Activated B cell treated with CpG ODN at 0.5 μM for 24 hours (primary cell): Measurements from ENCODE around the gene ASTN2. TPM values are rescaled to one million over a fixed set of nuclear protein-coding genes. Genes with fewer than 3 reads are reported as not detected.
"Not testable (repeated sequence)": the region's sequence is repeated elsewhere in the genome, so short reads cannot be mapped to it uniquely, and the experiment has no call there.

Source experiments
- ATAC-seq: fragments of 200-7000 bp; cut with Tn5 transposase; one replicate; pipeline ENCODE4 v1.10.0; 2021; ENCODE audit warnings: low read depth, mild to moderate bottlenecking, moderate library complexity
- CTCF ChIA-PET: fragments of 350-600 bp; sonication (Branson Sonifier 250); formaldehyde crosslinking; loops from one replicate; lab custom pipeline; 2021; ENCODE audit warnings: antibody characterized with exemption; lab: Charles Lee
- POLR2A ChIA-PET: fragments of 350-600 bp; sonication (Branson Sonifier 250); formaldehyde crosslinking; loops from one replicate; lab custom pipeline; 2021; ENCODE audit warnings: antibody characterized with exemption; lab: Charles Lee
- DNase-seq: peaks from one replicate; pipeline ENCODE4 v3.0.0; 2022
- H3K27ac Mint-ChIP-seq: one replicate; pipeline ENCODE4 v1.8.0; 2020; ENCODE audit warnings: mixed read lengths
- H3K27me3 Mint-ChIP-seq: one replicate; pipeline ENCODE4 v1.8.0; 2021; ENCODE audit warnings: mixed read lengths
- H3K36me3 Mint-ChIP-seq: one replicate; pipeline ENCODE4 v1.8.0; 2021; ENCODE audit warnings: low read depth, mixed read lengths
- H3K4me1 Mint-ChIP-seq: one replicate; pipeline ENCODE4 v1.8.0; 2021; ENCODE audit warnings: mixed read lengths
- H3K4me3 Mint-ChIP-seq: one replicate; pipeline ENCODE4 v1.8.0; 2020; ENCODE audit warnings: mild to moderate bottlenecking, mixed read lengths
- H3K9me3 Mint-ChIP-seq: one replicate; pipeline ENCODE4 v1.8.0; 2020; ENCODE audit warnings: mixed read lengths
- intact Hi-C: fragments of 100-400 bp; cut with micrococcal nuclease; formaldehyde crosslinking; loops from one replicate; pipeline ENCODE4 v1.15.1; 2024
- total RNA-seq: library from RNA; stranded (reverse); gene quantifications from 2 replicates; pipeline ENCODE4 v1.2.3, GENCODE V29; 2022
- TF ChIP-seq, protein P1 (sequence below): fragments of 200-600 bp; IDR thresholded peaks from one replicate; pipeline ENCODE4 v1.8.0; 2022; ENCODE audit warnings: antibody characterized with exemption, mild to moderate bottlenecking

The ASTN2 gene
- total RNA-seq, 1 donor from 2014 or later, result 2.3 TPM

DNA sequence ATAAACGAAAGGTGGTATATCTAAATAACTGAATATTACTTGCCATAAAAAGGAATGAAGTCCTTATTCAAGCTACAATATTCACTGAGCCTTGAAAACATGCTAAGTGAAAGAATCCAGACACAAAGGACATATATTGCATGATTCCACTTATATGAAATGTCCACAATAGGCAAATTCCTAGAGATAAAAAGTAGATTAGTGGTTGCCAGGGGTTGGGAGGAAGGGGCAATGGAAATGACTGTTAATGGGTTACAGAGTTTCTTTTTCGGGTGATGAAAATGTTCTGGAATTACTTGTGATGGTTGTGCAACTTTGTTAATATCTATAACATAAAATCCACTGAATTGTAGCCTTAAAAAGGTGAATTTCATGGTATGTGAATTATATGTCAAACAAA, 954.8 kb downstream of the ASTN2 start:
- DNase-seq, result no peak
- TF ChIP-seq, protein P1, sequence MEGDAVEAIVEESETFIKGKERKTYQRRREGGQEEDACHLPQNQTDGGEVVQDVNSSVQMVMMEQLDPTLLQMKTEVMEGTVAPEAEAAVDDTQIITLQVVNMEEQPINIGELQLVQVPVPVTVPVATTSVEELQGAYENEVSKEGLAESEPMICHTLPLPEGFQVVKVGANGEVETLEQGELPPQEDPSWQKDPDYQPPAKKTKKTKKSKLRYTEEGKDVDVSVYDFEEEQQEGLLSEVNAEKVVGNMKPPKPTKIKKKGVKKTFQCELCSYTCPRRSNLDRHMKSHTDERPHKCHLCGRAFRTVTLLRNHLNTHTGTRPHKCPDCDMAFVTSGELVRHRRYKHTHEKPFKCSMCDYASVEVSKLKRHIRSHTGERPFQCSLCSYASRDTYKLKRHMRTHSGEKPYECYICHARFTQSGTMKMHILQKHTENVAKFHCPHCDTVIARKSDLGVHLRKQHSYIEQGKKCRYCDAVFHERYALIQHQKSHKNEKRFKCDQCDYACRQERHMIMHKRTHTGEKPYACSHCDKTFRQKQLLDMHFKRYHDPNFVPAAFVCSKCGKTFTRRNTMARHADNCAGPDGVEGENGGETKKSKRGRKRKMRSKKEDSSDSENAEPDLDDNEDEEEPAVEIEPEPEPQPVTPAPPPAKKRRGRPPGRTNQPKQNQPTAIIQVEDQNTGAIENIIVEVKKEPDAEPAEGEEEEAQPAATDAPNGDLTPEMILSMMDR, result no peak
- no peak overlapping the region for H3K4me3 Mint-ChIP-seq
- peaks cover 20% of the 10 kb centered on the region for H3K9me3 Mint-ChIP-seq
- no peaks in the 10 kb centered on the region for H3K4me1 Mint-ChIP-seq
- intact Hi-C loops, result no loop called here
- POLR2A ChIA-PET, result no interaction called here
- no peak for ATAC-seq
- no peaks in the 10 kb centered on the region for H3K36me3 Mint-ChIP-seq
- H3K27me3 Mint-ChIP-seq, result no peaks in the 10 kb centered on the region
- H3K27ac Mint-ChIP-seq, result no peak overlapping the region
- CTCF ChIA-PET, result no interaction called here

DNA sequence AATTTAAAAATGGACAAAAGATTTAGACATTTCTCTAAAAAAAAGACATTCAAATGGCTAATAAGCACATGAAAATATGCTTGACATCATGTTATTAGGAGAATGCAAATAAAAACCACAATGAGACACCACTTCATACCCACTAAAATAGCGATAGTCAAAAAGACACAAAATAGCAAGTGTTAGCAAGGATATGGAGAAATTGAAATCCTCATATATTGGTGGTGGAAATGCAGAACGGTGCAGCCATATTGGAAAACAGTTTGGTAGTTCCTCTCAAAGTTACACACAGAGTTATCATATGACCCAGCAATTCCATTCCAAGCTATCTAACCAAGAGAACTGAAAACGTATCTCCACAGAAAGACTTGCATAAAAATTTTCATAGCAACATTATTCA, 955.3 kb downstream of the ASTN2 start:
- ATAC-seq, result no peak
- TF ChIP-seq, protein P1, result no peak
- intact Hi-C loops, result no loop called here
- H3K27me3 Mint-ChIP-seq, result no peaks in the 10 kb centered on the region
- POLR2A ChIA-PET, result no interaction called here
- DNase-seq, result no peak
- peaks cover 22% of the 10 kb centered on the region for H3K9me3 Mint-ChIP-seq
- CTCF ChIA-PET, result no interaction called here
- no peaks in the 10 kb centered on the region for H3K36me3 Mint-ChIP-seq
- H3K4me3 Mint-ChIP-seq, result no peak overlapping the region
- no peak overlapping the region for H3K27ac Mint-ChIP-seq
- no peaks in the 10 kb centered on the region for H3K4me1 Mint-ChIP-seq

DNA sequence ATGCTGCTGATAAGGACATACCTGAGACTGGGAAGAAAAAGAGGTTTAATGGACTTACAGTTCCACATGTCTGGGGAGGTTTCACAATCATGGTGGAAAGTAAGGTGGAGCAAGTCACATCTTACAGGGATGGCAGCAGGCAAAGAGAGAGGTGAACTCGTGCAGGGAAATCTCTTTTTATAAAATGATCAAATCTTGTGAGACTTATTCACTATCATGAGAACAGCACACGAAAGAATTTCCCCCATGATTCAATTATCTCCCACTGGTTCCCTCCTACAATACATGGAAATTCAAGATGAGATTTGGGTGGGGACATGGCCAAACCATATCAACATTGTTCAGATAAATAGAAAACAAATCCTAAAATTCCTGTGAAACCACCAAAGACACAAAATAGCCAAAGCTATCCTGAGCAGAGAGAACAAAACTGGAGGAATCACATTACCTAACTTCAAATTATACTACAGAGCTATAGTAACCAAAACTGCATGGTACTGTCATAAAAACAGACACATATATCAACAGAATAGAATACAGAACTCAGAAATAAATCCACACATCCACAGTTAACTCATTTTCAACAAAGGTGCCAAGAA, 958.3 kb downstream of the ASTN2 start:
- CTCF ChIA-PET, result no interaction called here
- Mint-ChIP-seq H3K4me3 (no peak overlapping the region), H3K9me3 (peaks cover 22% of the 10 kb centered on the region), H3K36me3 (no peaks in the 10 kb centered on the region), H3K27me3 (no peaks in the 10 kb centered on the region), H3K4me1 (no peaks in the 10 kb centered on the region), H3K27ac (no peak overlapping the region)
- no peak for DNase-seq
- intact Hi-C loops, result no loop called here
- POLR2A ChIA-PET, result no interaction called here
- no peak for ATAC-seq
- TF ChIP-seq, protein P1, result no peak

DNA sequence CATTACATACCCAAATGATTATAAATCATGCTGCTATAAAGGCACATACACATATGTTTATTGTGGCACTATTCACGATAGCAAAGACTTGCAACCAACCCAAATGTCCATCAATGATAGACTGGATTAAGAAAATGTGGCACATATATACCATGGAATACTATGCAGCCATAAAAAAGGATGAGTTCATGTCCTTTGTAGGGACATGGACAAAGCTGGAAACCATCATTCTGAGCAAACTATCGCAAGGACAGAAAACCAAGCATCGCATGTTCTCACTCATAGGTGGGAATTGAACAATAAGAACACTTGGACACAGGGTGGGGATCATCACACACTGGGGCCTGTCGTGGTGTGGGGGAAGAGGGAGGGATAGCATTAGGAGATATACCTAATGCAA, 960.3 kb downstream of the ASTN2 start:
- CTCF ChIA-PET, ATAC-seq, H3K27ac Mint-ChIP-seq, DNase-seq, H3K4me1 Mint-ChIP-seq, H3K27me3 Mint-ChIP-seq, H3K36me3 Mint-ChIP-seq, intact Hi-C loops, POLR2A ChIA-PET, H3K4me3 Mint-ChIP-seq: not testable (repeated sequence)
- peaks cover 22% of the 10 kb centered on the region for H3K9me3 Mint-ChIP-seq

DNA sequence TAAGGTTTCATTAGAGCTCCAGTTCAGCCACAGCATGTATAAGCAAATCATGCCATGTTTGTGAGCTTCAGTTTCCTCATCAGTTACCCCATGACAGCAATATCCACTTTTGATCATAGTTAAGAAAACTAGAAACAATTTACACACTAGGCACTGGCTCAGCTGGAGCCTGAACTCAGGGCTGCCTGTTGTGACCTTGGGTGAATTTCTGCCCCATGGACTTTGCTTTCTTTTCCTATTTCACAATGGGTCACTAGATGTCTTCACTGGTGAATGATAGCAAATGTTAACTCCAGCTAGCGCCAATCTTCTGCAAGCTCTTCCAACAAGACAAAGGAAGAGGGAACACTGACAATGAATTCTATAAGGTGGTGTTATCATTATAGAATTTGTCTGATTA, 961.1 kb downstream of the ASTN2 start:
- ATAC-seq (no peak), DNase-seq (no peak)
- Mint-ChIP-seq H3K4me1 (no peaks in the 10 kb centered on the region), H3K4me3 (no peak overlapping the region), H3K9me3 (peaks cover 22% of the 10 kb centered on the region), H3K27ac (no peak overlapping the region), H3K27me3 (no peaks in the 10 kb centered on the region), H3K36me3 (no peaks in the 10 kb centered on the region)
- TF ChIP-seq, protein P1, result no peak
- POLR2A ChIA-PET, result no interaction called here
- CTCF ChIA-PET, result no interaction called here
- intact Hi-C loops, result no loop called here

DNA sequence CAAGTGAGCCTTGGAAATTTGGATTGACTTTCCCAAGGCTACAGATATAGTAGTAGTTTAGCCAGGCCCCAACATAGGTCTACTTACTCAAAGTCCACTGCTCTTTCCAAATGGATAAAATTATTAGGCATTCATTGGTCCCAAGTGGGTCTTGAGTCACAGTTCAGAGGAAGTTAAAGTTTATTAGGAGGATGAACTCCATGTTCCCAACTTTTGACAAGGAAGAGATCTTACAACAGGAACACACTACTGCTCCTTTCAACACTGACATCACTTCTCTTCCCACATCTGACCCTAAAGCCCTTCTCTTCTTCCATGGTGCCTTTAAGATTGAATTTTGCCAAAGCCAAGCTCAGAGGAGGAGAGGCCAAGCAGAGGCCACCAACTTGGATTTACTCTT, 962.2 kb downstream of the ASTN2 start:
- TF ChIP-seq, protein P1, result no peak
- no peak overlapping the region for H3K27ac Mint-ChIP-seq
- DNase-seq (no peak), ATAC-seq (no peak)
- intact Hi-C loops, result no loop called here
- H3K36me3 Mint-ChIP-seq, result no peaks in the 10 kb centered on the region
- H3K4me3 Mint-ChIP-seq, result no peak overlapping the region
- no peaks in the 10 kb centered on the region for H3K27me3 Mint-ChIP-seq
- CTCF ChIA-PET, result no interaction called here
- POLR2A ChIA-PET, result no interaction called here
- H3K4me1 Mint-ChIP-seq, result no peaks in the 10 kb centered on the region
- peaks cover 18% of the 10 kb centered on the region for H3K9me3 Mint-ChIP-seq
